GDM1 (cell line): ENCODE data around the gene CEL.

Experiments used
- DNase-seq: peaks from one replicate; lab custom pipeline; 2025; lab: John Stamatoyannopoulos, UW

The CEL gene

DNA sequence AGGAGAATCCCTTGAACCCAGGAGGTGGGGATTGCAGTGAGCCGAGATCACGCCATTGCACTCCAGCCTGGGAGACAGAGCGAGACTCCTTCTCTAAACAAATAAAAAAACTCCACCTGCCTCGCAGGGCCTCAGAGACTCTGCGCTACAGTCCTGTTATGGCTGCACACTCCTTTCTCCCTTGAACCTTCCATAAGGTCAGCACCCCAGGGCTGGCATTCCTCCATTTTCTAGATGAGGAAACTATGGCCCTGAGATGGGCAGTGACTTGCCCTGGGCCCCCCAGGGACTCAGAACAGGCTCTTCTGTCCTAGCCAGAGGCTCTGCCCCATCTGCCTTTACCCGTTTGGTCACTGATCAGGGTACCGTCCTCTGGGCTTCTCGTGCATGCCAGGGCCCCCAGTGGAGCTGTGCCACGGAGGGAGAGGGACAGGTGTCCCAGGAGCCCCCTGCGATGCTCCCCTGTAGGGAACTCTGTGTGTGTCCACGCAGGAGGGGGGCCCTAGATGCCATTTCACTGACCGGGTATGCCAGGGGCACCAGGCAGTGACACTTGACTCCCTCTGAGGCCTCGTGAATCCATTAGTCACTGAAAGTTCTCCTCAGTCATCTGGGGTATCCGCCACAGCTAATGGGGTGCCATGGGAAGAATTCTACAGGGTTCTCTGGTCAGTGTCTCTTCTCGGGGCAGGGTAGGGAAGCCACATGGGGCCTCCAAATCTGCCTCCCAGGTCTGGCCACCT is 43.1 kb downstream of the CEL start:
- DNase-seq, result no peak

DNA sequence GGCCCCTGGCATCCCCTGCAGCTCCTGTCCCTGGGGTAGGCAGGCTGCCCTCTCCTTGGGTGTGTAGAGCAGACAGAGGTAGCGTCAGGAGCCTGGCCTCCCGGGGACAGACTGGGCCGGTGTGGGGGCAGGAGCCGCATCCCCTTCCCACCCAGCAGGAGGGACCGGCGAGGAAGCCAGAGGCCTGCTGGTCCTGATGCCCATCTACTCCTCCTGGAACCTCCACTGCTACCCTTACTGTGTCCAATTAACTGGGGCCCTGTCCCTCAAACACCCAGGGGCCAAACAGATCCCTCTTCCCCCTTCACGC is 43.6 kb downstream of the CEL start:
- DNase-seq, result no peak

DNA sequence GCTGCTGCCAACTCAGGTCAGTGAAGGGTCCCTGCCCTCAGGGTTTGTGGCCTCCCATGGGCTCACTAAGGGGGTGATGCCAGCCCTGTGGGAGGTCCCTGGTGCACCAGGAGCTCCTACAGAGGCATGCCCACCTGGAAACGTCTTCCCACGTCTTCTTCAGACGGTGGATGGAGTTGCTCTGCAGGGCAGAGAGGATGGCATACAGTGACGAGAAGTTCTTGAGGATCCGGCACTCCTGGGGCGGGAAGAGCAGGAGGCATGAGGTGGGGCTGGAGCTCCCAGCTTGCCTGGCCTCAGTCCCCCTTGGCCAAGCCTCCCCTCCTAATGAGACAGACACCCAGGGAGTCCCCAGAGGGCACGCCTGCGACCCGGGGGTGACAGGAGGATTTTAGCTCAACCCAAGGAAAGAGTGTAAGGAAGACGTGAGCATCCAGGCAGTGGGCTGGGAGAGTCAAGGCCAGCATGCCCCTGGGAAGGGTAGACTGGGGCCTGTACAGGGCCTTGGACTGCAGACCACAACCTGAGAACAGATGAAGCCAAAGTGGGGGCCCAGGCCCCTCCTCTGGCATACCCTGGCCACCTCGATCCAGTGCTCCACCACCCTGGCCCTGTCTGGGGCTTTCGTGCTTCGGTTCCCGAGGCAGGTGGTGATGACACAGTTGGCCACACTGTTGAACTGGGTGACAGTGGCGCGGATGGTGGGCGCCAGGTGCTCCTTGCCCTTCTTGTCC is 44.9 kb downstream of the CEL start:
- DNase-seq, result no peak

GRCh38 chr9:133107245-133107722 is 45.5 kb downstream of the CEL start:
- DNase-seq, result no peak

GRCh38 chr9:133107961-133108793 is 46.4 kb downstream of the CEL start:
- DNase-seq, result no peak

DNA sequence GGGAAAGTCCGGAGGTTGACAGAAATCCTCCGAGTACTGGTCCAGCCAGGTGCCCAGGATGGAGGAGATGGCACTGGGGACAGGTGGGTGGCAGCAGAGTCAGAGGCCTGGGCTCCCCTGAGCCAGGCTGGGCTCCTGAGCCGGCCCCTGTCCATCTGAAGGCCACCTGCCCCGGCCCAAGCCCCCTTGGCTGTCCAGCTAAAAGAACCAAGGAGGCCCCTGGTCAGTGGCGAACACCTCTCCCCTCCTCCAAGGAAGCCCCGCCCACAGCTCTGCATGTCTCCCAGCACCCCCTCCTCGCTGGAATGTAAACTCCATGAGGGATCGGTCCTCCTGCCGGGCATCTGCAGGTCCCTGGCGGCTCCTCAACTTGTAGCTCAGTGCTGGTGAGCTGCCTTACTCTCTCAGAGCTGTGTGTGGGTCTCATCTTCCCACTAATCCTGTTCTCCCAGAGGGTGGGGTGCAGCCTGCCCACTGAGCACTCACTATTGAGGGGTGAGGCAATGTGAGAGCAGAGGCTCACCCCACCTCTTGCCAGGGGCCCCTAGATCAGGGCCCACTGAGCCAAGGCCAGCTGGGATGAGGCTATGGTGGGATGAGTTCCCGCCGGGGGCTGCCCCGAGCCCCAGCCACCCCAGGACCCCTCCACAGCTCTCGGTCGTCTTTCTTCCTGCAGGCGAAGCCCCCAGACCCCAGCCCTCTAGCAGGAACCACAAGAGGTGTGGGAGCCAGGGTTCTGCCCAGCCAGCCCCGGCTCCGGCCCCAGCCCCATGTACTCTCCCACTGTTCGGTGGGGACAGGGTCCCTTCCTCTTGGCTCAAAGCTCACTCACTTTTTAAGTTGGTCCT is 47.2 kb downstream of the CEL start:
- no peak for DNase-seq

- DNase-seq, result no peak
Observed at GRCh38 chr9:133109931-133110650, 48.3 kb downstream of the CEL start.

DNA sequence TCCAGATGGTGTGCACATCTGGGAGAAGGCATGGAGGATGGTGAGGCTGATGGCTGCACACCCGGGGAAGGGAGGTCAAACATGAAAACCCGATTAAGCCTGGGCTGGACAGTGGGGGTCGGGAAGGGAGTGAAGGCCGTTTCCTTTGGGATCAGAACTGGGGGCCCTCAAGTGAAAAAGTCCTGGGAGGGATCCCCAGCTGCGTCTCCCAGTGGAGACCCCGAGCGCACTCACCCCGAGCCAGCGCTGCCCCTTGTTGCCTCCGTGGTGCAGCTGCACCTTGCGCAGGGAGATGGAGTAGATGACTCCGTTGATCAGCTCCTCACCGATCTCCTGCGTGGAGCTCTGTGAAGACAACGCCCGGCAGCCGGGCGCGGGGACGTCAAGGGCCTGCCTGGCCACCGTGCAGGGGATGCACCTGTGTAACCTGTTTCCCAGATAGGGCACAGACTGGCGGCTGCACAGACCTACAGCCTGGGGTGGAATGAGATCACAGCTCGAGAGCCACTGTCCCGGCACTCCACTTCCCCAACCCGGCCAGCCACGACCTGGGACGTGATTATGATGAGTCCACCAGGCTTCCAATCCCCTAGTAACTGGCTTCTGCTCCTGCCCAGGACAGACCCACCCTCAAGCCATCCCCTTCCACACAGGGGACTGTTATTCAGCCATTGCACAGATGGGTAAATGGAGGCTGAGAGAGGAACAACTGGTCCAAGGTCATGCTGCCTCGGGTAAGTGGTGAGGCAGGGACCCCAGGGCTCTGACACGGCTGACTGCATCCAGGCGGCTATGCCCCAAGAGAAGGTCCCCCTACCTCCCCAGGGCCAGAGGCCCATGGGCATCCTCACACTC is 50.3 kb downstream of the CEL start:
- DNase-seq, result no peak

DNA sequence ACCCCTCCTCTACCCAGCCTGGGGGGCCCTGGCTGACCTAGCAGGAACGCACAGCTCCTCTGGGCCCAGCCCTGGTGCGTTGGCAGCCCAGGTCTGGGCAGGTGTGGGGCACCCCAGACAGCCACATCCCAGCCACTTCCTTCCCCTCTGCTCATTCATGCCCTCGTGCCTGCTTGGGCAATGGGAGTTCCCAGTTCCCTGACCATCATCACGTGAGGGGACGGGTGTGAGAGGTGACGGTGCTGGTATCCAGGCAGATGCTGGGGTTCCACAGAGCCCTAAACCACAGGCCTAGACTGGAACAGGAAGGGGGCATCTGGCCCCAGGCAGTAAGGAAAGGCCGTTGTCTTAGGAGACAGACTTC is 50.9 kb downstream of the CEL start:
- DNase-seq, result peak; percentile 84

GRCh38 chr9:133113163-133113948 is 51.6 kb downstream of the CEL start:
- no peak for DNase-seq

GRCh38 chr9:133113949-133114885 is 52.4 kb downstream of the CEL start:
- DNase-seq, result no peak

- peak; percentile 38 for DNase-seq
Observed at GRCh38 chr9:133114886-133115603, 53.3 kb downstream of the CEL start.

- no peak for DNase-seq
Observed at GRCh38 chr9:133115604-133116345, 54.0 kb downstream of the CEL start.

DNA sequence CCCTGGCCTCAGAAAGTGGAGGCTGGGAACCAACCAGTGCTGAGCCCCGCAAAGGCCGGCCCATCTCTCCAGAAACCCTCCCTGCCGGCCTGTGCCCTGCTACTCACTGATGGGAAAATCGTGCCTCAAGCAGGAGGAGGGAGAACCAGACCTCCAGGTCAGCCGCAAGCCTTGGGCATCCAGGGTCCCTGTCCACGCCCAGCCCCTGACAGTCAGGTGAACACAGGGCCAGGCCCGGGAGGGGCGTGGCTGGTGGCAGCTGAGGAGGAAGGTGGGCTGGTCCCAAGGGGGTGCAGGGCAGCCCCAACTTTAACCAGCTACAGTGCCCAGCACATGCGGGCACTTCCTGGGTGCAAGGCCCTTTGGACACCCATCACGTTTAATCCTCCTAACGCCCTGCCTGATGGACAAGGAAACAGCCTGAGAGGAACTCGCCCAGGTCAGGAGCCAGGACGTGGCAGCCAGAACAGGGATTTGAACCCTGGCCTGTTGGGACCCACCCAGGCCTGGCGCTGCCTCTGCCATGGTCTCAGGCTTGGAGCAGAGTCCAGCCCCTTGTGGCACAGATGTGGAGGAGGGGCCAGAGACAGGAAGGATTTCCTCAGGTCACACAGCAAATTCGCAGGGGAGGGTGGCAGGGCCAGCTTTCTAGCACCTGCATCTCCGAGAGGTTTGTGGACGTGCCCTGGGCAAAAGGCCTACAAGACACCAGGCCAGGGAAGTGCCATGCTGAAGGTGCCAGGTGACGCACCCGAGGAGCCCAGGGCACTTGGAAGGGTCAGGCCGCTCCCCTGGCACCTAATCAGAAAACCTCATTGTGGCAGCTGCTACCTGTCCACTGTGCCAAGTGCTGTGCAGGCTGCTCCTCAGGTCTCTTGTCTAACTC is 54.8 kb downstream of the CEL start:
- DNase-seq, result no peak

DNA sequence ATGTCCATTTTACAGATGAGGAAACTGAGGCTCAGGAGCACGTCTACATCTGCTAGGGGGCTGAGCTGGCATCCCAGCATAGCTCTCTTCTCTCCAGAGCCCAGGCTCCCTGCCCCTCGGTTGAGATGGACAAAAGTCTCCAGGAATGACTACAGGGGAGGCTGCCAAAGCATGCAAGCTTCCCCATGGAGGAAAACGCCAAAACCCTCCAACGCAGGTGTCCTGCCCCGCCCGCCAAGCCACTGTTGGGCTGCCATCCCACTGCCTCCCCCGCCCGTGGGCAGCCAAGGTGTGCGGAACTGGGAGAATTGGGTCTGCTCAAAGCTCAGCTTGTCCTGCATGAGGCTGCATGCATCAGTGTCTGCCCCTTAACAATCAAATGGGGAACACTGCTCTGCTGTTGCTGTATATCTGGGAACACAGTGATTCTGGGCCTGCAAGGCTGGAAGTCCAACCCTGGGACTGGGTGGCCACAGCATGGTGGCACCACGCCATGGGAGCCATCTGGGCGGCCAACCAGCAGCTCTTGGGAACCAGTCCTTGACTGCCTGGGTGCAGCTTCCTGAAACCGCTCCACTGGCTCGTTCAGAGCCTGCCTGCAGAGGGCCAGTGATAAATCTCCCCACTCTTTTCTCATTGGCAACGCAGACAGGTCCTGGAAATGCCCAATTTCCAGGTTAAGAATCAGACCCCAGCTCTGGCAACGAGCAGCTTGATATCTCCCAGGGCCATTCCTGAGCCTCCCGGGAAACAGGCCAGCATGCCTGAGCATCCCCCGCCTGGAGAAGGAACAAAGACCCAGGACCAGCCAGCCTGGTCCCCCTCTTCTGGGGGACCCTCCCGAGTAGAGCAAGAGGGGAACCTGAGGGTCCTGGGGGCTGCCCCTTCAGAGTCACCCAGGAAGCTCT is 55.7 kb downstream of the CEL start:
- DNase-seq, result no peak
